Neural cell (in vitro differentiated cells): Measurements from ENCODE around the gene ACR. TPM values are rescaled to one million over a fixed set of nuclear protein-coding genes. Genes with fewer than 3 reads are reported as not detected.

Experiments used
- H2AFZ ChIP-seq: fragments of 200-600, 300-800 bp; sonication (generic), shearing (Covaris generic); 2 replicates; pipeline ENCODE4 v1.6.0; 2014; ENCODE audit warnings: low read depth, mild to moderate bottlenecking, antibody characterized with exemption, low read length, moderate library complexity
- H3F3A ChIP-seq: fragments of 200-600 bp; shearing (Covaris generic); 2 replicates; pipeline ENCODE4 v1.6.1; 2016; ENCODE audit warnings: mild to moderate bottlenecking, moderate library complexity, mixed read lengths, antibody characterized with exemption, low read length; ENCODE audit not compliant: insufficient read depth, poor library complexity, severe bottlenecking
- H3K27ac ChIP-seq: fragments of 200-600, 300-800 bp; sonication (generic), shearing (Covaris generic); 2 replicates; pipeline ENCODE4 v1.5.1; 2014; ENCODE audit warnings: mild to moderate bottlenecking, low read length, moderate library complexity
- H3K27me3 ChIP-seq: fragments of 300-800, 200-600 bp; sonication (generic), shearing (Covaris generic); 2 replicates; pipeline ENCODE4 v1.6.0; 2014; ENCODE audit warnings: mild to moderate bottlenecking, low read depth, low read length, moderate library complexity; ENCODE audit not compliant: insufficient read depth
- H3K36me3 ChIP-seq: fragments of 300-800, 200-600 bp; sonication (generic), shearing (Covaris generic); 2 replicates; pipeline ENCODE4 v1.5.1; 2014; ENCODE audit warnings: mild to moderate bottlenecking, antibody characterized with exemption, low read length, moderate library complexity; ENCODE audit not compliant: insufficient read depth
- H3K4me2 ChIP-seq: fragments of 300-800, 200-600 bp; sonication (generic), shearing (Covaris generic); 2 replicates; pipeline ENCODE4 v1.6.0; 2014; ENCODE audit warnings: mild to moderate bottlenecking, low read length
- H3K4me3 ChIP-seq: fragments of 300-800, 200-600 bp; sonication (generic), shearing (Covaris generic); 2 replicates; pipeline ENCODE4 v1.5.1; 2014; ENCODE audit warnings: mild to moderate bottlenecking, low read length, moderate library complexity
- H3K79me2 ChIP-seq: fragments of 200-600 bp; shearing (Covaris generic); replicated peaks from 2 replicates; pipeline ENCODE4 v1.6.0; 2014; ENCODE audit warnings: mild to moderate bottlenecking, low read length, moderate library complexity; ENCODE audit not compliant: insufficient read depth
- H3K9ac ChIP-seq: fragments of 300-800, 200-600 bp; sonication (generic), shearing (Covaris generic); 2 replicates; pipeline ENCODE4 v1.6.1; 2016; ENCODE audit warnings: mild to moderate bottlenecking, low read length, mixed read lengths
- H3K9me2 ChIP-seq: fragments of 200-600 bp; shearing (Covaris generic); 2 replicates; pipeline ENCODE4 v1.6.1; 2016; ENCODE audit warnings: mild to moderate bottlenecking, low read length, mixed read lengths; ENCODE audit not compliant: insufficient read depth
- H3K9me3 ChIP-seq: fragments of 200-600, 300-800 bp; sonication (generic), shearing (Covaris generic); 2 replicates; pipeline ENCODE4 v1.6.1; 2016; ENCODE audit warnings: mild to moderate bottlenecking, mixed run types, low read length, moderate library complexity, mixed read lengths
- H4K20me1 ChIP-seq: fragments of 200-600 bp; shearing (Covaris generic); 2 replicates; pipeline ENCODE4 v1.6.1; 2016; ENCODE audit warnings: mild to moderate bottlenecking, mixed run types; ENCODE audit not compliant: insufficient read depth
- CTCF ChIP-seq: fragments of 450-650 bp; IDR thresholded peaks from 2 replicates; pipeline ENCODE4 v1.5.1; 2014; ENCODE audit warnings: antibody characterized with exemption, mild to moderate bottlenecking, moderate library complexity; ENCODE audit not compliant: poor library complexity, severe bottlenecking
- EP300 ChIP-seq: fragments of 450-650 bp; conservative IDR thresholded peaks from 2 replicates; pipeline ENCODE4 v1.6.1; 2014; ENCODE audit warnings: antibody characterized with exemption, mild to moderate bottlenecking, moderate library complexity; ENCODE audit not compliant: poor library complexity, severe bottlenecking
- EZH2 ChIP-seq: fragments of 200-600, 300-800 bp; shearing (Covaris generic), sonication (generic); IDR thresholded peaks from 2 replicates; pipeline ENCODE4 v1.6.1; 2014; ENCODE audit warnings: antibody characterized with exemption, low read length, borderline replicate concordance, mild to moderate bottlenecking; ENCODE audit not compliant: insufficient read depth, poor library complexity, severe bottlenecking
- MXI1 ChIP-seq: fragments of 450-650 bp; conservative IDR thresholded peaks from 2 replicates; pipeline ENCODE4 v1.6.1; 2014; ENCODE audit warnings: antibody characterized with exemption, mild to moderate bottlenecking; ENCODE audit not compliant: poor library complexity, severe bottlenecking
- POLR2AphosphoS5 ChIP-seq: IDR thresholded peaks from 2 replicates; pipeline ENCODE4 v1.6.1; 2012
- RAD21 ChIP-seq: fragments of 450-650 bp; conservative IDR thresholded peaks from 2 replicates; pipeline ENCODE4 v1.6.1; 2014; ENCODE audit warnings: antibody characterized with exemption, mild to moderate bottlenecking, moderate library complexity
- REST ChIP-seq: IDR thresholded peaks from 2 replicates; pipeline ENCODE4 v1.6.1; 2012; ENCODE audit warnings: borderline replicate concordance
- SMC3 ChIP-seq: fragments of 450-650 bp; conservative IDR thresholded peaks from 2 replicates; pipeline ENCODE4 v1.6.1; 2014; ENCODE audit warnings: antibody characterized with exemption, mild to moderate bottlenecking, moderate library complexity; ENCODE audit not compliant: poor library complexity
- TAF1 ChIP-seq: IDR thresholded peaks from 2 replicates; pipeline ENCODE4 v1.6.1; 2012; ENCODE audit warnings: low read depth
- polyA plus RNA-seq: library from polyadenylated mRNA; depleted of rRNA; stranded (reverse); fragments of >200 nt; gene quantifications from 2 replicates; pipeline ENCODE4 v1.2.3, GENCODE V29; 2014

Gene ACR
- polyA plus RNA-seq, 1 donor from 2014 or later = not detected

GRCh38 chr22:50732681-50733080 is 5.3 kb upstream of the ACR start:
- H4K20me1 ChIP-seq = no peaks in the 10 kb centered on the region
- H3K9ac ChIP-seq = no peak overlapping the region
- H3K4me2 ChIP-seq = no peak overlapping the region
- H3K36me3 ChIP-seq = no peaks in the 10 kb centered on the region
- H3F3A ChIP-seq = no peaks in the 10 kb centered on the region
- TF ChIP-seq MXI1 (no peak), RAD21 (no peak), CTCF (no peak), EZH2 (no peak), EP300 (no peak), SMC3 (no peak), POLR2AphosphoS5 (no peak), TAF1 (no peak), REST (no peak)
- H2AFZ ChIP-seq = no peak overlapping the region
- no peaks in the 10 kb centered on the region for H3K9me2 ChIP-seq
- no peak overlapping the region for H3K4me3 ChIP-seq
- no peaks in the 10 kb centered on the region for H3K27me3 ChIP-seq
- no peaks in the 10 kb centered on the region for H3K79me2 ChIP-seq
- H3K27ac ChIP-seq = no peak overlapping the region
- no peaks in the 10 kb centered on the region for H3K9me3 ChIP-seq

- H3K27me3 ChIP-seq = no peaks in the 10 kb centered on the region
- no peaks in the 10 kb centered on the region for H3K9me3 ChIP-seq
- H3K4me3 ChIP-seq = no peak overlapping the region
- no peak overlapping the region for H2AFZ ChIP-seq
- H3K27ac ChIP-seq = no peak overlapping the region
- H3K4me2 ChIP-seq = no peak overlapping the region
- no peak overlapping the region for H3K9ac ChIP-seq
- no peaks in the 10 kb centered on the region for H3K36me3 ChIP-seq
- H3K79me2 ChIP-seq = no peaks in the 10 kb centered on the region
- TF ChIP-seq REST (no peak), EP300 (no peak), EZH2 (no peak), SMC3 (no peak), POLR2AphosphoS5 (no peak), MXI1 (no peak), CTCF (no peak), TAF1 (no peak), RAD21 (no peak)
- no peaks in the 10 kb centered on the region for H4K20me1 ChIP-seq
- no peaks in the 10 kb centered on the region for H3K9me2 ChIP-seq
- no peaks in the 10 kb centered on the region for H3F3A ChIP-seq
Observed at GRCh38 chr22:50733521-50734342, 4.3 kb upstream of the ACR start.
